HCT116 (cell line): ENCODE measurements around the gene USP3. TPM values are rescaled to one million over a fixed set of nuclear protein-coding genes. Genes with fewer than 3 reads are reported as not detected.

ENCODE experiments used
- ATAC-seq: fragments of 200-7000 bp; cut with Tn5 transposase; 2 replicates; pipeline ENCODE4 v1.9.1; 2020; ENCODE audit warnings: mild to moderate bottlenecking, moderate library complexity
- BruUV-seq: library from RNA; stranded (reverse); fragments of 400-500 nt; replicated peaks from 2 replicates; lab custom pipeline; 2021; lab: Mats Ljungman, UMichigan
- CTCF ChIA-PET: fragments of 300-600 bp; sonication (Branson Sonifier 250); formaldehyde crosslinking; loops from one replicate; lab custom pipeline; 2021; ENCODE audit warnings: antibody characterized with exemption; lab: Charles Lee
- POLR2A ChIA-PET: fragments of 300-600, 350-600 bp; sonication (Branson Sonifier 250); formaldehyde crosslinking; loops from one replicate; lab custom pipeline; 2021; ENCODE audit warnings: antibody characterized with exemption; lab: Charles Lee
- RAD21 ChIA-PET, 2 experiments: fragments of 300-600 bp; sonication (Branson Sonifier 250); formaldehyde crosslinking; loops; one replicate each; lab custom pipeline; 2023; ENCODE audit warnings: low total read pairs in 2 of 2; ENCODE audit not compliant: uncharacterized antibody in 2 of 2, unreplicated experiment in 2 of 2, low non-redundant PET in 1 of 2; lab: Charles Lee
- DNase-seq: peaks from one replicate; pipeline ENCODE4 v3.0.0-alpha.2; 2010; ENCODE audit warnings: low read depth, low spot score
- H2AFZ ChIP-seq: fragments of 200-600 bp; shearing (Covaris generic), sonication (generic); 2 replicates; pipeline ENCODE4 v1.6.1; 2017; ENCODE audit warnings: low read depth, mixed run types, mixed read lengths, antibody characterized with exemption, low read length; ENCODE audit not compliant: poor library complexity, severe bottlenecking
- H3K27ac ChIP-seq: 2 replicates; pipeline ENCODE4 v1.5.1; 2012; ENCODE audit warnings: low read depth, low read length
- H3K27me3 ChIP-seq: fragments of 200-600 bp; sonication (generic); 2 replicates; pipeline ENCODE4 v1.6.1; 2016; ENCODE audit warnings: mixed run types, low read length, mixed read lengths; ENCODE audit not compliant: insufficient read depth
- H3K36me3 ChIP-seq, 2 experiments: fragments of 200-500 bp in 1 of 2; fragments of 200-600 bp in 1 of 2; sonication (Bioruptor generic) in 1 of 2; sonication (generic) in 1 of 2; 2 replicates each; pipeline versions ENCODE4 v1.5.1 to v1.6.1; 2014 to 2016; ENCODE audit warnings: low read length in 2 of 2, inconsistent platforms in 1 of 2, mixed read lengths in 1 of 2, mixed run types in 1 of 2; ENCODE audit not compliant: insufficient read depth in 2 of 2, control insufficient read depth in 1 of 2
- H3K4me1 ChIP-seq, 2 experiments: fragments of 200-600 bp in 1 of 2; sonication (generic) in 1 of 2; 2 replicates each; pipeline versions ENCODE4 v1.5.1 to v1.6.1; 2012 to 2017; ENCODE audit warnings: low read length in 2 of 2, inconsistent platforms in 1 of 2, mild to moderate bottlenecking in 1 of 2, mixed read lengths in 1 of 2, mixed run types in 1 of 2, moderate library complexity in 1 of 2; ENCODE audit not compliant: insufficient read depth in 2 of 2, control insufficient read depth in 1 of 2
- H3K4me2 ChIP-seq: fragments of 200-600 bp; sonication (generic); 2 replicates; pipeline ENCODE4 v1.6.1; 2017; ENCODE audit warnings: mixed run types, low read length, mixed read lengths
- H3K4me3 ChIP-seq, 2 experiments: fragments of 200-600 bp in 1 of 2; sonication (generic) in 1 of 2; replicated peaks in 1 of 2; 2 replicates each; pipeline ENCODE4 v1.5.1; 2011 to 2016; ENCODE audit warnings: low read length in 2 of 2, control low read depth in 1 of 2, low read depth in 1 of 2, mild to moderate bottlenecking in 1 of 2, mixed read lengths in 1 of 2, mixed run types in 1 of 2
- H3K79me2 ChIP-seq: fragments of 200-600 bp; sonication (generic); 2 replicates; pipeline ENCODE4 v1.6.1; 2017; ENCODE audit warnings: mild to moderate bottlenecking, mixed run types, low read length, moderate library complexity, mixed read lengths; ENCODE audit not compliant: insufficient read depth
- H3K9ac ChIP-seq: fragments of 200-600 bp; sonication (generic); 2 replicates; pipeline ENCODE4 v1.6.1; 2016; ENCODE audit warnings: low read length, mixed read lengths
- H3K9me2 ChIP-seq: fragments of 200-600 bp; sonication (generic), shearing (Covaris generic); 2 replicates; pipeline ENCODE4 v1.6.1; 2017; ENCODE audit warnings: mixed run types, mild to moderate bottlenecking, moderate library complexity; ENCODE audit not compliant: insufficient read depth
- H3K9me3 ChIP-seq, 2 experiments: fragments of 200-500 bp in 1 of 2; fragments of 200-600 bp in 1 of 2; sonication (Bioruptor generic) in 1 of 2; sonication (generic) in 1 of 2; 2 replicates each; pipeline ENCODE4 v1.6.1; 2014 to 2017; ENCODE audit warnings: low read length in 2 of 2, mixed read lengths in 2 of 2, inconsistent platforms in 1 of 2, low read depth in 1 of 2, mild to moderate bottlenecking in 1 of 2, mixed run types in 1 of 2, moderate library complexity in 1 of 2; ENCODE audit not compliant: control insufficient read depth in 1 of 2, insufficient read depth in 1 of 2
- H4K20me1 ChIP-seq: fragments of 200-600 bp; sonication (generic), shearing (Covaris generic); 2 replicates; pipeline ENCODE4 v1.6.1; 2017; ENCODE audit warnings: mixed run types, mild to moderate bottlenecking, moderate library complexity; ENCODE audit not compliant: insufficient read depth
- CBX3 ChIP-seq: IDR thresholded peaks from 2 replicates; pipeline ENCODE4 v1.6.1; 2012; ENCODE audit warnings: low read depth
- CEBPB ChIP-seq: IDR thresholded peaks from 2 replicates; pipeline ENCODE4 v1.6.1; 2012; ENCODE audit warnings: low read depth
- EGR1 ChIP-seq: IDR thresholded peaks from 2 replicates; pipeline ENCODE4 v1.6.1; 2012; ENCODE audit warnings: low read depth
- ELF1 ChIP-seq: IDR thresholded peaks from 2 replicates; pipeline ENCODE4 v1.6.1; 2012; ENCODE audit warnings: low read depth, borderline replicate concordance
- EZH2 ChIP-seq: fragments of 200-600 bp; sonication (generic); IDR thresholded peaks from 2 replicates; pipeline ENCODE4 v1.6.1; 2017; ENCODE audit warnings: antibody characterized with exemption, mixed run types
- EZH2phosphoT487 ChIP-seq: fragments of 200-600 bp; IDR thresholded peaks from 2 replicates; pipeline ENCODE4 v1.6.1; 2018; ENCODE audit warnings: antibody characterized with exemption, borderline replicate concordance
- FOSL1 ChIP-seq: IDR thresholded peaks from 2 replicates; pipeline ENCODE4 v1.6.1; 2012; ENCODE audit warnings: low read depth
- JUND ChIP-seq: IDR thresholded peaks from 2 replicates; pipeline ENCODE4 v1.6.1; 2012
- MAX ChIP-seq: IDR thresholded peaks from 2 replicates; pipeline ENCODE4 v1.6.1; 2012
- POLR2A ChIP-seq: IDR thresholded peaks from 2 replicates; pipeline ENCODE4 v1.7.0; 2011; ENCODE audit warnings: borderline replicate concordance; ENCODE audit not compliant: insufficient read depth, insufficient read length; ENCODE audit errors: extremely low read depth
- POLR2AphosphoS5 ChIP-seq: IDR thresholded peaks from 2 replicates; pipeline ENCODE4 v1.6.1; 2011; ENCODE audit warnings: mild to moderate bottlenecking, low read depth, low read length, moderate library complexity
- RAD21 ChIP-seq: IDR thresholded peaks from 2 replicates; pipeline ENCODE4 v1.6.1; 2012; ENCODE audit warnings: low read depth, mild to moderate bottlenecking
- REST ChIP-seq: IDR thresholded peaks from 2 replicates; pipeline ENCODE4 v1.6.1; 2012; ENCODE audit warnings: low read depth
- SIN3A ChIP-seq: IDR thresholded peaks from 2 replicates; pipeline ENCODE4 v1.6.1; 2012; ENCODE audit warnings: low read depth
- SRF ChIP-seq: IDR thresholded peaks from 2 replicates; pipeline ENCODE4 v1.6.1; 2012; ENCODE audit warnings: low read depth
- YY1 ChIP-seq: IDR thresholded peaks from 2 replicates; pipeline ENCODE4 v1.6.1; 2011; ENCODE audit warnings: low read length, low read depth, moderate library complexity, mild to moderate bottlenecking; ENCODE audit not compliant: insufficient replicate concordance; ENCODE audit errors: extremely low read depth
- ZNF274 ChIP-seq: fragments of 200-500 bp; sonication (Bioruptor generic); IDR thresholded peaks from 2 replicates; pipeline ENCODE4 v1.6.1; 2014; ENCODE audit warnings: mild to moderate bottlenecking, low read depth, low read length, inconsistent platforms
- intact Hi-C: fragments of 100-400 bp; cut with micrococcal nuclease; formaldehyde crosslinking; loops from 2 replicates; pipeline ENCODE4 v1.10.0; 2022
- total RNA-seq: library from RNA; stranded (reverse); gene quantifications from one replicate; pipeline ENCODE4 v1.2.1, GENCODE V29; 2021; ENCODE audit not compliant: unreplicated experiment
- TF ChIP-seq, protein P1 (sequence below): IDR thresholded peaks from 2 replicates; pipeline ENCODE4 v1.6.1; 2011; ENCODE audit warnings: mild to moderate bottlenecking, low read length, moderate library complexity; ENCODE audit not compliant: insufficient replicate concordance; ENCODE audit errors: extremely low read depth
- TF ChIP-seq, protein P2 (sequence below): IDR thresholded peaks from 2 replicates; pipeline ENCODE4 v1.6.1; 2012

USP3 gene
- total RNA-seq, 1 experiment from 2014 or later, result 61.6 TPM

DNA sequence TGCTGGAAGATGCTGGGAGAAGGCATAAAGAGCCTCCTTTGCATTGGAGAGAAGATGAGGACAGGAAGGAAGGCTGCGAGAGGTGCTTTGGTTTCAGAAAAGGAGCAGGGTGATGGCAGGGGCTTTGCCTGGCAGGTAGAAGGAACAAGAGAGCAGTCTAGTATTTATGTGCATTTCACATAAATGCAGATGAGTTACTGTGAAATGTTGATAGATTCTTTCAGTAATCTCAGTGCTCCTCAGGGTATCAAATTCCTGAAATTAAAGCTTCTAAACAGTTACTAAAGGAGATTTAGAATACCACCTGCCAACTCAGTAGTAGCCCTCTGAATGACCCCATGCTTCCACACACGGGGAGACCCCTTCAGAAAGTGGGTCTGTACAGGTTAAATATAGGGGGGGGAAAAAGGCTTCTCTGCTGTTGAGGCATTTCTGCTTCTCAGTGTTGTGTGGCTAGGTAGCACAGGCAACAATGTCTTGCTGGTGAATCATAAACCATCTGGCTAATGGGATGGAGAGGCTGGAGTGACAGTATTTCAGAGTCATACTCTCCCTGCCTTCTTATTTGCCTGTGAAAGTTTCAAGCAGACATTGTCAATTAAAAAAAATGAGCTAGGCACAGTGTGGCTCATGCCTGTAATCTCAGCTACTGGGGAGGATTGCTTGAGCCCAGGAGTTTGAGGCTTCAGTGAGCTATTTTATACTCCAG, 78.5 kb downstream of the USP3 start:
- H3K9ac ChIP-seq, result no peak overlapping the region
- no peak for DNase-seq
- no peak; the same call in 1 of the 2 replicates for ATAC-seq
- no peaks in the 10 kb centered on the region for H3K79me2 ChIP-seq
- CTCF ChIA-PET, result no interaction called here
- RAD21 ChIA-PET, result no interaction called here
- no peaks in the 10 kb centered on the region for H3K9me3 ChIP-seq
- intact Hi-C loops, result no loop called here
- H3K27me3 ChIP-seq, result no peaks in the 10 kb centered on the region
- no peak overlapping the region for H3K4me2 ChIP-seq
- no peak overlapping the region for H2AFZ ChIP-seq
- no peaks in the 10 kb centered on the region for H4K20me1 ChIP-seq
- no peak overlapping the region for H3K4me3 ChIP-seq
- no peak overlapping the region for H3K27ac ChIP-seq
- H3K4me1 ChIP-seq, result no peaks in the 10 kb centered on the region
- peaks cover 2 to 4% of the 10 kb centered on the region in 2 experiments; a peak in 2 of 4 replicates for H3K36me3 ChIP-seq
- TF ChIP-seq REST (no peak), EZH2 (no peak), FOSL1 (no peak), RAD21 (no peak), SIN3A (no peak), EZH2phosphoT487 (no peak), POLR2A (no peak), POLR2AphosphoS5 (no peak), CBX3 (no peak), JUND (no peak), CEBPB (no peak), ZNF274 (no peak), EGR1 (no peak), ELF1 (no peak), MAX (no peak), YY1 (no peak), SRF (no peak)
- TF ChIP-seq, protein P1, sequence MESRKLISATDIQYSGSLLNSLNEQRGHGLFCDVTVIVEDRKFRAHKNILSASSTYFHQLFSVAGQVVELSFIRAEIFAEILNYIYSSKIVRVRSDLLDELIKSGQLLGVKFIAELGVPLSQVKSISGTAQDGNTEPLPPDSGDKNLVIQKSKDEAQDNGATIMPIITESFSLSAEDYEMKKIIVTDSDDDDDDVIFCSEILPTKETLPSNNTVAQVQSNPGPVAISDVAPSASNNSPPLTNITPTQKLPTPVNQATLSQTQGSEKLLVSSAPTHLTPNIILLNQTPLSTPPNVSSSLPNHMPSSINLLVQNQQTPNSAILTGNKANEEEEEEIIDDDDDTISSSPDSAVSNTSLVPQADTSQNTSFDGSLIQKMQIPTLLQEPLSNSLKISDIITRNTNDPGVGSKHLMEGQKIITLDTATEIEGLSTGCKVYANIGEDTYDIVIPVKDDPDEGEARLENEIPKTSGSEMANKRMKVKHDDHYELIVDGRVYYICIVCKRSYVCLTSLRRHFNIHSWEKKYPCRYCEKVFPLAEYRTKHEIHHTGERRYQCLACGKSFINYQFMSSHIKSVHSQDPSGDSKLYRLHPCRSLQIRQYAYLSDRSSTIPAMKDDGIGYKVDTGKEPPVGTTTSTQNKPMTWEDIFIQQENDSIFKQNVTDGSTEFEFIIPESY, result no peak
- TF ChIP-seq, protein P2, sequence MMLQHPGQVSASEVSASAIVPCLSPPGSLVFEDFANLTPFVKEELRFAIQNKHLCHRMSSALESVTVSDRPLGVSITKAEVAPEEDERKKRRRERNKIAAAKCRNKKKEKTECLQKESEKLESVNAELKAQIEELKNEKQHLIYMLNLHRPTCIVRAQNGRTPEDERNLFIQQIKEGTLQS, result no peak
- POLR2A ChIA-PET, result no interaction called here
- no peaks in the 10 kb centered on the region for H3K9me2 ChIP-seq
- BruUV-seq, result no TSS peak
